HG03439 (cell line): Measurements from ENCODE around the gene SEPTIN11.
"Not testable (repeated sequence)": the region's sequence is repeated elsewhere in the genome, so short reads cannot be mapped to it uniquely, and the experiment has no call there.

Source experiments
- ATAC-seq: cut with Tn5 transposase; IDR thresholded peaks from one replicate; pipeline ENCODE4 v1.9.1; 2021; ENCODE audit warnings: mild to moderate bottlenecking, moderate library complexity; ENCODE audit not compliant: unreplicated experiment

Gene SEPTIN11

GRCh38 chr4:76951672-76952010 is 2.1 kb downstream of the SEPTIN11 start:
- ATAC-seq: no peak

DNA sequence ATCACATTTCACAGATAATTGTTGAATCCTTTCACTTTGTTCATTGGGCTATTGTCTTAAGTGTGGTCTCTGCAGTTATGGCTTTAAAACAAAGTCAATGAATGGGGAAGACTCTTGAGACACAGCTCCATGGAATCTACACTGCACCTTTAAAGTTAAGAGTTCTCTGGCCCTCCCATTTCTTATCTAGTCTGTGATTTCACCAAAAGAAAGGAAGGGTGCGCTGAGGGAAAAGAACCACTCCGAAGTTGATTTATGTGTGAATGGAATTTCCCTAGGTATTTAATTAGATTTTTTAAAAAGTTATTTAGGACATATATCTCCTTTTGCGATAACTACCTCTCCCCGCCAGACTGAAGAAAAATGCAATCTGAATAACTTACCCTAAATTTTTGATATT is 2.5 kb downstream of the SEPTIN11 start:
- ATAC-seq: no peak

DNA sequence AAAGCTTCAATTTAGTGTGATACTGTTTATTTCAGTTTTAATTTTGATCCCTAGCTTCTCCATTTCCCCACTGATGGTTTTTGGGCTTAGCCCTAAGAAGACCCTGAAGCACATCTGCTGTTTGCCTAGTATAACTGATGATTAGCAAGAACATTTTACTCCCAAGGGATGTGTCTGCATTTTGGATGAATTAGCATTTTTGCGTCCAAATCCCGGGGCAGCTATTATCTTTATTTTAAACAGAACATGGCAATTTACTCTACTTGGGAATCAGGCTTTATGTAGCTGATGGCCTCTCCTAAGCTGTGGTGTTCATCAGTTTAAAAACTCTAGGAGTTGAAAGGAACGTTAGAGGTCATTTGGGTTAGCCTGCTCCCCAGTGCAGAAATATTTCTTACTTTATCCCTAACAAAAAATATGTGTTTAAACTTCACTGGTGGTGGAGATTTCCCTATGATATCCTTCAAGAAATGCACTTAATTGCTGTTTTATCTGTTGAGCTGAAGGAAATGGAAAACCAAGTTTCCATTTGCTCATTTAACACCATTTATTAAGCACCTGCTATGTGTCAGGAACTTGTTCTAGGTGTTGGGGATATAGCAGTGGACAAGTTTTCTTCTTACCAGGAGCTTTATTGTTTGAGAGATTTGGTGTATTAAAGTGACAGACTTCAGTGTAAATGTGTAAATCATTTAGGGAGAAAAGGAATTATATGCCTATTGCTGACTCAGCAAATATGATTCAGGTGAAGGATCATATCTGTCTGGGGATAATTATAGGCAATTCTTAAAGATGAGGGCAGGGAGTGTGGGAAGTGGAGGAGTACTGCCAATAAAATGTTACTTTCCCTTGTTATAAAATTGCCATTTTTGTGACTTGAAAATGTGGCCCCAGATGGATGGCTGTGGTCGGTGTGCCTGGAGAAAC is 3.4 kb downstream of the SEPTIN11 start:
- no peak for ATAC-seq

DNA sequence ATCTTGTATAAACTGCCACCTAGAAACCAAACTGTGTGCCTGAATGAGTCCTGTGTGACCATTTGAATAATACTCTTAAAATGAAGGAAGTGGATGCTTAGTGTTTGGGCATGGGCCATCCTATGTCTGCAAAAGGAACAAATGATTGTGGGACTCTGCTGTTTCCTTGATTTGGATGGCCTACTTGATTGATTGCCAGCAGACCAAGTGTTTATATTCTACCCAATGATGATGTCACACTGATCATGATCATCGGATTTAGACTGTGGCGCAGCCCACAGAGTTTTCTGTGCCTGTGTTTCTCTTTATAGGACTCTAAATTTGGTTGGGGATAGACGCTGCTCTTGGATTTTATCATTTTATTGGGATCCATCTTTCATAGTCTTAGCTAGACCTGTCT is 4.4 kb downstream of the SEPTIN11 start:
- no peak for ATAC-seq

GRCh38 chr4:76954489-76954888 is 4.9 kb downstream of the SEPTIN11 start:
- no peak for ATAC-seq

GRCh38 chr4:76955182-76955581 is 5.6 kb downstream of the SEPTIN11 start:
- no peak for ATAC-seq

DNA sequence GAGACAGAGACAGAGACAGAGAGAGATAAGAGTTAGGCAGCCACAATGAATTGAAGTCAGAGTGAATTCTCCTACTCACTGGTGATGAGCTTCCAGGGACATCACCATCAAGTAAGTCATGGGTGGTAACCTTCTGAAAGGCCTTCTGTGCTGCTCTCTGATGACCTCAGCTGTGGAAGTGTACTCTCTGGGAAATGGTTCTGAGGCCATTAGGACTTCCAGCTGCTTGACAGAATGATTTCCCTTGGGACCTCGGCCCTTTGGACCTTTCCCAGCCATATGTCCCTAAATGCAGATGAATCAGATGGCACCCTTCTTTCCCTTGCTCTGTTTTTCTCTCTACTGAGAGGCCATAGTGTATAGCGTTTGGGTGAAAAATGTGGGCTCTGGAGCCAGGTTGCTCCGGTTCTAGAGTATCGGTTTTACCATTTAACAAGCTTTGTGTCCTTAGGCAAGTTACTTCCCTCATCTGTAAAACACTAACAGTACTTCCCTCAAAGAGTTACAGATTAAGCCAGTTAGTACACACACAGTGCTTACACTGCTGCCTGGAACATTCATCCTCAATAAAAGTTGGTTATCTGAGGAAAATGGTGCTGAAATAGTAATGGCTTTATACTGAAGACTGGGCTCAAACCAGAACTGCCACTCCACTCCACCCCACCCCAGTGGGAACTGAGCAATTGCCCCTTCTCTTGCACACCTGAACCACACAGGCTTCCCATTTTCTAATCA is 7.6 kb downstream of the SEPTIN11 start:
- no peak for ATAC-seq

GRCh38 chr4:76958891-76959290 is 9.3 kb downstream of the SEPTIN11 start:
- ATAC-seq: no peak

DNA sequence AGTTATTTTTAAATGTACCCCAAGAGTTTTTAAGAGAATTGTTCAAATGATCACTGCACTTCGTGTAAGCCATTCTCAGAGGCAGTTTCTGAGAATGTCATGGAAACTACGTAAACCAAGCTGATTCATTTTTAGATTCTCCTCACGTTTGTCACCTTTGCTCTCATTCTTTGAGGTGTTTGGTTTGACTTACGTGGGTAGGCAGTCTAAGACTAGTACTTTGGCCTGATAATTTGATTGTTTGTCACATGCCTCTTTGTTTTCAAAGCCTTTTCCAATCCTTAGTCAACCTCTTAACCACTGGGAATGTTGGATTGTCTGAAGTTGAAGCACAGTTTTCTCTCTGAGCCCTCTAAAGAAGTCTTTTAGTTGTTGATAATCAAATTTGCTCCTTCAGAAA is 10.5 kb downstream of the SEPTIN11 start:
- ATAC-seq: peak; percentile 94

DNA sequence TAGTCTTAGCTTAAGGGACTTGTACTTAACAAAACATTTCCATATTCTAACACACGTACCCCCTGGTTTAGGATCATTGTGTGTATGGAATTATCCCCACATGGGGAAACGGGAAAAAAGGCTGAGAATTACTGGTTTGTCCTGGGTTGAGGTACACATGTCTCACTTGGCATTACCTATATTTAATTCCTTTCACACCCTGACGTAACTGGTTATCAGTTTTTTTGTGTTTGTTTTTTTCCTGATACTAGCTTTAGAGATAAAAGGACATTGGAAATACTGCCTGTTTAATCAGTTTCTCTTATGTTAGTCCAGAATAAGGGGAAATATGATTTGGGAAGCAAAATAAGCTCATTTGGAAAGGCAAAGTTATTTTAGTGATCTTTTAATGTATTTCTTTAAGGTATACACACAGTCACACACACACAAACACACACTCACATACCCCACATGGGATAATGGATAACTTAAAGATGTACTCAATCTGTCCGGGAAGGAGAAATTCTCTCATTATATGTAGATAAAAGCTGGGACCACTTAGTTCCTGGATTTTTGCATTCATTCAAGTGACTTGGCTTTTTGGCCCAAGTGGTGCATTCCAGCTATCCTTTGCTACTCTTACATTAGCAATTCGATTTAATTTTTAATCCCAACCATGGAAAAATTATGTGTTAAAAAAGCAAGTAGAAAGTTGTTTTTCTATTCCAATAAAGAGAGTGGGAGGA is 13.0 kb downstream of the SEPTIN11 start:
- no peak for ATAC-seq

- no peak for ATAC-seq
These were observed 13.7 kb downstream of the SEPTIN11 start for GRCh38 chr4:76963131-76963750.

DNA sequence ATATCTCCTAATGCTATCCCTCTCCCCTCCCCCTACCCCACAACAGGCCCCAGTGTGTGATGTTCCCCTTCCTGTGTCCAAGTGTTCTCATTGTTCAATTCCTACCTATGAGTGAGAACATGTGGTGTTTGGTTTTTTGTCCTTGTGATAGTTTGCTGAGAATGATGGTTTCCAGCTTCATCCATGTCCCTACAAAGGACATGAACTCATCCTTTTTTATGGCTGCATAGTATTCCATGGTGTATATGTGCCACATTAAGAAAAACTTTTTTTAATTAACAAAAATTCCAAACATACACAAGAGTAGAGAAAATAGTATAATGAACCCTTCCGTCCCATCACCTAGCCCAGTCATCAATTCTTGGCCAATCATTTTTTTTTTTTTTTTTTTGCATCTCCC is 14.4 kb downstream of the SEPTIN11 start:
- not testable (repeated sequence) for ATAC-seq

- no peak for ATAC-seq
These were observed 15.2 kb downstream of the SEPTIN11 start for GRCh38 chr4:76964769-76965168.

- no peak for ATAC-seq
These were observed 16.5 kb downstream of the SEPTIN11 start for GRCh38 chr4:76965866-76966579.

DNA sequence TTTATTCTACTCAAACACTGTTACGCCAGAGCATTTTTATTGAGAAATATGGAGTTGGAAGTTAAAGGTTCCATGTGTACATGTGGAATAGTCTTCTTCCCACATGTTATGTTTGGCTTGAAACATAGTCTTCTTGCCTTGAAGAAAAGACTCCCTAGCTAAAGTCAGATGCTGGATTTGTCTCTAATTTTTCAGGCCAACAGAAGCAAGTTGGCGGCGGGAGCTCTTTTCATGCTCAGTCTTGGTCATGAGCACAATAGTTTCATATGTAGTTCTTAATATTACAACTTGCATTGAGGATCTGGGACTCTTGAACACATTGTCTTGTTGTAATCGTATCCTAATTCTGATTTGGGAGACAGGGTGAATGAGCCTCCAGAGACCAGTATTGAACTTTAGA is 19.4 kb downstream of the SEPTIN11 start:
- ATAC-seq: no peak

DNA sequence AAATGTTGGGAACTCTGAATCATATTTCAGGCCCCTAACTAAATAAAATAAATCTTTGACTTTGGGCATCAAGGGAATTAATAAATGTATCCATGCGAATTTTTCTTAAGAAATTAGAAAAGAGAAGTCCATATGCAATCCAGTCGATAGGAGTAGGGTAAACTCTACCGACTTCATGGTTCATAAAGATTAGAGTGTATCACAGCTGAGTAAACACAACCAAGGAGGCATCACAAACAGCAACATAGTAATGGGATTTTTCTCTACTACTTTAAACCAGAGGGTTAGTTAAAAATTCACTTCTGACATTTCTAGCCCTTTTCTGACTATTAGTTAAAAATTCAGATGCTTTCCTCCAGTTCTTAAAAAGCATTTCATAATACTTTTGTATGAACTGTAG is 19.9 kb downstream of the SEPTIN11 start:
- ATAC-seq: no peak

DNA sequence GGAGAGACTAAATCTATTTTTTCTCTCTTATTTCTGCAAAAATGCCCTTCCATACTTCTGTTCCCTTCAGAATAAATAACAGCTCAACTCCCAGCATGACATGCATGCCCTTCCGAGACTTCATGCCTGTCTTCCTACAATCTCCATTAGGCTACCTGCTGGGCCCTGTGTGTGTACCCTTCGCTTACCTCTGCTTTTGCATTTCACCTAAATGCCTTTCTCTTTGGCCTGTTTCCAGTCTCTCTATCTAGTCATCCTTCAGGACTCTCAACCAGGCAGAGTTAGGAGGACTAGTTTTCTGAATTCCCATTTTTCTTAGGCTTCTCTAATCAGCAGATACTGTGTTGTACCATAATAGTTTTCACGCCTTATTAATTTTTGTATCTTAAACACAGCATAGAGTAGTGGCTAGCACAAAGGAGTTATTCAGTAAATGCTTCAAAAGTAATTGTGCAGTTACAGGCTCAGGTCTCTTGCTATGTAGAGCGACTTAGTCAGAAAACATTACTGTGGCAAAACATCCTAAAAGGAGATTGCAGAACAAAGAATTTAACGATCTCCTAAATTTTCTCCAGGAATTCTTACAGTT is 20.5 kb downstream of the SEPTIN11 start:
- no peak for ATAC-seq

GRCh38 chr4:76972306-76972705 is 22.8 kb downstream of the SEPTIN11 start:
- ATAC-seq: no peak

DNA sequence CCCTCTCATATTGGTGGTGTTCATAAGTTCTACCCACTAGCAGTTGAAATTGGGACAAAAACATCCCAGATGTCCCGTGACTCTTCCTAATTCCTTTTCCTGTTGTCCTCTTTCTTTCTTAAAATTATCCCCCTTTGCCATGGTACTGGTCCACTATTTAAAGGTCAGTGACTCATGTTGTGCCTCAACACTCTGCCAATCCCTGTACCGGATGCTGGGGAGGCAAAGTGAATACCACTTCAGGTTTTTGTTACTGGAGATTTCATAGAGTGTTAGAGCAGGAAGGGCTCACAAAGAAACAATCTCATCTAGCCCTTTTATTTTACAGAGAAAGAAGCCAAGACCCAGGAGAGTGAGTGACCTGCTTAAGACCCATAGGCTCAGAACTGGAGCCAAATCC is 24.6 kb downstream of the SEPTIN11 start:
- no peak for ATAC-seq

GRCh38 chr4:76977113-76977512 is 27.6 kb downstream of the SEPTIN11 start:
- no peak for ATAC-seq
